HepG2 (cell line): ENCODE results near the gene E2F1. TPM values are rescaled to one million over a fixed set of nuclear protein-coding genes. Genes with fewer than 3 reads are reported as not detected.

Experiments used
- ADNP ChIP-seq: sonication (generic); formaldehyde crosslinking; IDR thresholded peaks from 2 replicates; pipeline ENCODE4 v1.4.0; 2020; ENCODE audit warnings: missing genetic modification reagents
- ATM ChIP-seq: fragments of 450-650 bp; IDR thresholded peaks from 2 replicates; pipeline ENCODE4 v1.7.1; 2017; ENCODE audit warnings: mild to moderate bottlenecking, borderline replicate concordance
- BORCS8-MEF2B ChIP-seq: sonication (generic); formaldehyde crosslinking; IDR thresholded peaks from 2 replicates; pipeline ENCODE4 v1.8.0; 2022; ENCODE audit warnings: mild to moderate bottlenecking, missing genetic modification reagents
- CBX1 ChIP-seq: IDR thresholded peaks from one replicate; pipeline ENCODE4 v1.6.1; 2016; ENCODE audit warnings: antibody characterized with exemption, low read depth
- DMTF1 ChIP-seq: sonication (generic); formaldehyde crosslinking; IDR thresholded peaks from 2 replicates; pipeline ENCODE4 v1.4.0; 2020; ENCODE audit warnings: mild to moderate bottlenecking, missing genetic modification reagents
- DPF2 ChIP-seq: sonication (generic); formaldehyde crosslinking; IDR thresholded peaks from 2 replicates; pipeline ENCODE4 v1.4.0; 2020; ENCODE audit warnings: mild to moderate bottlenecking, low read depth, missing genetic modification reagents, borderline replicate concordance
- HDAC2 ChIP-seq: sonication (generic); formaldehyde crosslinking; IDR thresholded peaks from 2 replicates; pipeline ENCODE4 v1.4.0; 2020; ENCODE audit warnings: missing genetic modification reagents
- HIVEP1 ChIP-seq: sonication (generic); formaldehyde crosslinking; IDR thresholded peaks from 2 replicates; pipeline ENCODE4 v1.4.0; 2020; ENCODE audit warnings: mild to moderate bottlenecking, missing genetic modification reagents
- HOXA9 ChIP-seq: sonication (generic); formaldehyde crosslinking; IDR thresholded peaks from 2 replicates; pipeline ENCODE4 v1.8.1; 2022; ENCODE audit warnings: missing genetic modification reagents, mild to moderate bottlenecking, moderate library complexity, borderline replicate concordance
- ISX ChIP-seq: sonication (generic); formaldehyde crosslinking; conservative IDR thresholded peaks from 2 replicates; pipeline ENCODE4 v1.5.0; 2020; ENCODE audit warnings: missing genetic modification reagents
- MXD4 ChIP-seq: IDR thresholded peaks from 2 replicates; pipeline ENCODE4 v1.6.1; 2016; ENCODE audit warnings: mild to moderate bottlenecking, missing biosample characterization, missing genetic modification reagents
- REXO4 ChIP-seq: sonication (generic); formaldehyde crosslinking; IDR thresholded peaks from 2 replicates; pipeline ENCODE4 v1.8.0; 2022; ENCODE audit warnings: missing genetic modification reagents, mild to moderate bottlenecking, borderline replicate concordance
- SKI ChIP-seq: fragments of 450-650 bp; IDR thresholded peaks from one replicate; pipeline ENCODE4 v1.6.1; 2018; ENCODE audit warnings: mild to moderate bottlenecking; ENCODE audit not compliant: partially characterized antibody
- TFE3 ChIP-seq: IDR thresholded peaks from 2 replicates; pipeline ENCODE4 v1.6.1; 2016
- TP53 ChIP-seq: sonication (generic); formaldehyde crosslinking; conservative IDR thresholded peaks from 2 replicates; pipeline ENCODE4 v1.4.0; 2020; ENCODE audit warnings: missing genetic modification reagents
- ZNF205 ChIP-seq: IDR thresholded peaks from 2 replicates; pipeline ENCODE4 v1.6.1; 2018; ENCODE audit warnings: missing biosample characterization, missing genetic modification reagents
- ZNF207 ChIP-seq: fragments of 450-650 bp; IDR thresholded peaks from 2 replicates; pipeline ENCODE4 v1.6.1; 2016; ENCODE audit warnings: antibody characterized with exemption, borderline replicate concordance
- ZNF335 ChIP-seq: sonication (generic); formaldehyde crosslinking; IDR thresholded peaks from 2 replicates; pipeline ENCODE4 v1.4.0; 2020; ENCODE audit warnings: missing genetic modification reagents
- ZNF343 ChIP-seq: sonication (generic); formaldehyde crosslinking; IDR thresholded peaks from 2 replicates; pipeline ENCODE4 v1.4.0; 2020; ENCODE audit warnings: mild to moderate bottlenecking, missing genetic modification reagents
- ZNF441 ChIP-seq: sonication (generic); formaldehyde crosslinking; IDR thresholded peaks from 2 replicates; pipeline ENCODE4 v1.7.0; 2021; ENCODE audit warnings: missing genetic modification reagents, borderline replicate concordance
- ZNF598 ChIP-seq: sonication (generic); formaldehyde crosslinking; IDR thresholded peaks from 2 replicates; pipeline ENCODE4 v1.5.1; 2020; ENCODE audit warnings: mild to moderate bottlenecking, missing genetic modification reagents, borderline replicate concordance
- ZNF737 ChIP-seq: sonication (generic); formaldehyde crosslinking; IDR thresholded peaks from 2 replicates; pipeline ENCODE4 v1.5.0; 2020; ENCODE audit warnings: missing genetic modification reagents, mild to moderate bottlenecking, borderline replicate concordance
- ZNF768 ChIP-seq: sonication (generic); formaldehyde crosslinking; IDR thresholded peaks from 2 replicates; pipeline ENCODE4 v1.4.0; 2020; ENCODE audit warnings: missing genetic modification reagents
- ZNF780A ChIP-seq: sonication (generic); formaldehyde crosslinking; IDR thresholded peaks from 2 replicates; pipeline ENCODE4 v1.8.0; 2022; ENCODE audit warnings: mild to moderate bottlenecking, missing genetic modification reagents, moderate library complexity
- ZSCAN5A ChIP-seq: sonication (generic); formaldehyde crosslinking; IDR thresholded peaks from 2 replicates; pipeline ENCODE4 v1.8.0; 2022; ENCODE audit warnings: mild to moderate bottlenecking, missing genetic modification reagents, borderline replicate concordance
- ZZZ3 ChIP-seq: sonication (generic); formaldehyde crosslinking; IDR thresholded peaks from 2 replicates; pipeline ENCODE4 v1.4.0; 2020; ENCODE audit warnings: missing genetic modification reagents, mild to moderate bottlenecking, borderline replicate concordance
- polyA plus RNA-seq, 8 experiments: library from polyadenylated mRNA; depleted of rRNA in 3 of 8; stranded (reverse) in 7 of 8; unstranded in 1 of 8; fragments of >200 nt; fragmentation: Illumina TruSeq in 4 of 8; extraction: Trizol in 4 of 8; gene quantifications; 2 replicates each; pipeline versions ENCODE4 v1.2.1 to v1.2.3, GENCODE V29; 2011 to 2016; ENCODE audit warnings: low read depth in 4 of 8, missing spikeins in 1 of 8, mixed read lengths in 1 of 8; ENCODE audit not compliant: insufficient read depth in 1 of 8
- total RNA-seq, 5 experiments: library from RNA; depleted of rRNA; stranded (reverse); fragments of >200 nt; fragmentation: Illumina TruSeq; extraction: Trizol; gene quantifications; 2 replicates each; pipeline ENCODE4 v1.2.3, GENCODE V29; 2016; ENCODE audit warnings: low read depth in 1 of 5

Gene E2F1
- total and polyA plus RNA-seq, 2 of the 13 experiments (the other 11 are each of a cell fraction or from before 2014, with no cell fraction given) = 25.5 to 39.4 TPM

- TF ChIP-seq DMTF1 (CRISPR knock-in tag) = no peak
- peak; percentile 77 for TF ChIP-seq TFE3 (CRISPR knock-in tag)
- TF ChIP-seq REXO4 = no peak
- no peak for TF ChIP-seq ZNF737 (CRISPR knock-in tag)
- TF ChIP-seq ZNF343 (CRISPR knock-in tag) = no peak
- TF ChIP-seq HIVEP1 (CRISPR knock-in tag) = peak; percentile 98
- TF ChIP-seq SKI = no peak
- peak; percentile 93 for TF ChIP-seq CBX1
- TF ChIP-seq ZNF207 = no peak
- peak; percentile 94 for TF ChIP-seq HDAC2 (CRISPR knock-in tag)
- TF ChIP-seq ZNF598 (CRISPR knock-in tag) = peak; percentile 95; the same call in 1 of the 2 replicates
- peak; percentile 65; the same call in 1 of the 2 replicates for TF ChIP-seq MXD4 (CRISPR knock-in tag)
- no peak for TF ChIP-seq TP53
- no peak for TF ChIP-seq ISX (CRISPR knock-in tag)
- TF ChIP-seq ZSCAN5A (CRISPR knock-in tag) = peak; percentile 84; the same call in 1 of the 2 replicates
- no peak for TF ChIP-seq ADNP (CRISPR knock-in tag)
- TF ChIP-seq HOXA9 (CRISPR knock-in tag) = no peak
- peak; percentile 91 for TF ChIP-seq DPF2 (CRISPR knock-in tag)
- peak; percentile 64 for TF ChIP-seq BORCS8-MEF2B (CRISPR knock-in tag)
- peak; percentile 91 for TF ChIP-seq ZNF205 (CRISPR knock-in tag)
- no peak for TF ChIP-seq ZNF780A (CRISPR knock-in tag)
- TF ChIP-seq ZNF335 (CRISPR knock-in tag) = no peak
- peak; percentile 88; the same call in 1 of the 2 replicates for TF ChIP-seq ZNF441 (CRISPR knock-in tag)
- no peak for TF ChIP-seq ZZZ3 (CRISPR knock-in tag)
- peak; percentile 84 for TF ChIP-seq ZNF768 (CRISPR knock-in tag)
- TF ChIP-seq ATM = no peak
These were observed 15.7 kb upstream of the E2F1 start (continued) for GRCh38 chr20:33701629-33702450.
